Right lobe of liver (tissue), 4 donors: ENCODE measurements around the gene DVL3.

Source experiments
- POLR2A ChIP-seq: fragments of 450-650 bp; IDR thresholded peaks from one replicate; pipeline ENCODE4 v1.6.1; 2017; ENCODE audit warnings: antibody characterized with exemption, mild to moderate bottlenecking
- TF ChIP-seq, protein P1 (sequence below), 4 donors: fragments of 200-600 bp in 3 of 4; fragments of 450-650 bp in 1 of 4; IDR thresholded peaks; one replicate each; pipeline versions ENCODE4 v1.5.1 to v1.8.0; 2016 to 2022; ENCODE audit warnings: antibody characterized with exemption in 4 of 4, mild to moderate bottlenecking in 2 of 4
- donor health status: DM: no; HTN: no; CAD: no.
- donor health status: DM: no; HTN: no; CAD: no.
- donor health status: DM: no; HTN: yes; CAD: no.

DNA sequence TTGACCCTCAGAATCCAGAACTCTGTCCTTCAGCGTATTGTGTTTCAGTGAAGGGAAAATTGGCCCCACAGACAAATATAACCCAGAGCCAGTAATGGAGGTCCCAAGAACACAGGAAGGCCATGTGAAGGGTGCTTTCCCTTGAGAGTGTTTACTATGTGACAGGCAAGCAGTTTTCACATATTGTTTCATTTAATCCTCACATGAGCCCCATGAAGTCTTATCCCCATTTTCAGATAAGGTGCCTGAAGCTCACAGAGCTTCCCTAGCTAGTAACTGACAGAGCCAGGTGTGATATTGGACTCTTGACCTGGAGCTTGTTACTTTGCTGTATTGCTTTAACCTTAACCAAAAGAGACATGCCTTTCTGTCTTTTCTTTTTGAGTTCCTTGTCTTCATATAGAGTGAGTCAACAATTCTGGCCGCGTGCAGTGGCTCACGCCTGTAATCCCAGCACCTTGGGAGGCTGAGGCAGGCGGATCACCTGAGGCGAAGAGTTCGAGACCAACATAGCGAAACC lies 9.4 kb upstream of the DVL3 start:
- no peak for TF ChIP-seq POLR2A
- TF ChIP-seq, protein P1, sequence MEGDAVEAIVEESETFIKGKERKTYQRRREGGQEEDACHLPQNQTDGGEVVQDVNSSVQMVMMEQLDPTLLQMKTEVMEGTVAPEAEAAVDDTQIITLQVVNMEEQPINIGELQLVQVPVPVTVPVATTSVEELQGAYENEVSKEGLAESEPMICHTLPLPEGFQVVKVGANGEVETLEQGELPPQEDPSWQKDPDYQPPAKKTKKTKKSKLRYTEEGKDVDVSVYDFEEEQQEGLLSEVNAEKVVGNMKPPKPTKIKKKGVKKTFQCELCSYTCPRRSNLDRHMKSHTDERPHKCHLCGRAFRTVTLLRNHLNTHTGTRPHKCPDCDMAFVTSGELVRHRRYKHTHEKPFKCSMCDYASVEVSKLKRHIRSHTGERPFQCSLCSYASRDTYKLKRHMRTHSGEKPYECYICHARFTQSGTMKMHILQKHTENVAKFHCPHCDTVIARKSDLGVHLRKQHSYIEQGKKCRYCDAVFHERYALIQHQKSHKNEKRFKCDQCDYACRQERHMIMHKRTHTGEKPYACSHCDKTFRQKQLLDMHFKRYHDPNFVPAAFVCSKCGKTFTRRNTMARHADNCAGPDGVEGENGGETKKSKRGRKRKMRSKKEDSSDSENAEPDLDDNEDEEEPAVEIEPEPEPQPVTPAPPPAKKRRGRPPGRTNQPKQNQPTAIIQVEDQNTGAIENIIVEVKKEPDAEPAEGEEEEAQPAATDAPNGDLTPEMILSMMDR (IDR thresholded peaks at IDR 0.05): no peak
